ENCODE results near the gene LRPPRC.

DNA sequence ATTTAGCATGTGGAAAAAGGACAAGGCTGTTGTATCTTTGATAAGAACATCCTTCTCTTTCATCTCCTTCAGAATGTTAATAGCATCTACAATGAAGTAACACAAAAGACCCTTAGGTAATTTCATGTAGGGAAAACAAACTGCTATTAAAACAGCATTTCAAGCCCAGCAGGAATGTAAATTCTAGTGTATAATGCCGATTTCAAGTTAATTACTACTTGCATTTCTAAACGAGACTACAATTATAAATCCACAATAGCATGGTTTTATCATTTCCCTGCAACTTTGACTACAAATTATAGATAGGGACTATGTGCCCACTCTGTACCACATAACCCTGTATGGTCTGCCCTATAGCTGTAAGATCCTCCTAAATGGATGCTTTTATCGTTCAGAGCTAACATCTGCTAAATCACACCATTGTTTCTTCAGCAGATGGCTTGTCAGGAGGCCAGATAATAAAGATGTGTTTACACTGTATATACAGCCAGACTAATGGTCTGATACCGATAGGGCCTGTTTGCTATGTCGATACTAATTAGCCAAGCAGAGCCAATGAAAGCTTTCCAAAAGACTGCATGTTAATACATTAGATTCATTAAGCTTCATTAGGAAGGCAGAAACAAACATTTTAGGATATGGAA lies 51.9 kb downstream of the LRPPRC start:
- TF ChIP-seq, protein P1, sequence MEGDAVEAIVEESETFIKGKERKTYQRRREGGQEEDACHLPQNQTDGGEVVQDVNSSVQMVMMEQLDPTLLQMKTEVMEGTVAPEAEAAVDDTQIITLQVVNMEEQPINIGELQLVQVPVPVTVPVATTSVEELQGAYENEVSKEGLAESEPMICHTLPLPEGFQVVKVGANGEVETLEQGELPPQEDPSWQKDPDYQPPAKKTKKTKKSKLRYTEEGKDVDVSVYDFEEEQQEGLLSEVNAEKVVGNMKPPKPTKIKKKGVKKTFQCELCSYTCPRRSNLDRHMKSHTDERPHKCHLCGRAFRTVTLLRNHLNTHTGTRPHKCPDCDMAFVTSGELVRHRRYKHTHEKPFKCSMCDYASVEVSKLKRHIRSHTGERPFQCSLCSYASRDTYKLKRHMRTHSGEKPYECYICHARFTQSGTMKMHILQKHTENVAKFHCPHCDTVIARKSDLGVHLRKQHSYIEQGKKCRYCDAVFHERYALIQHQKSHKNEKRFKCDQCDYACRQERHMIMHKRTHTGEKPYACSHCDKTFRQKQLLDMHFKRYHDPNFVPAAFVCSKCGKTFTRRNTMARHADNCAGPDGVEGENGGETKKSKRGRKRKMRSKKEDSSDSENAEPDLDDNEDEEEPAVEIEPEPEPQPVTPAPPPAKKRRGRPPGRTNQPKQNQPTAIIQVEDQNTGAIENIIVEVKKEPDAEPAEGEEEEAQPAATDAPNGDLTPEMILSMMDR (IDR thresholded peaks at IDR 0.05; ENCODE audit: insufficient read depth, low read length, poor library complexity, severe bottlenecking) = no peak
- TF ChIP-seq EZH2phosphoT487 (conservative IDR thresholded peaks at IDR 0.05; ENCODE audit: low read length) = no peak
